ENCODE measurements around the gene MCF2L.

The MCF2L gene

DNA sequence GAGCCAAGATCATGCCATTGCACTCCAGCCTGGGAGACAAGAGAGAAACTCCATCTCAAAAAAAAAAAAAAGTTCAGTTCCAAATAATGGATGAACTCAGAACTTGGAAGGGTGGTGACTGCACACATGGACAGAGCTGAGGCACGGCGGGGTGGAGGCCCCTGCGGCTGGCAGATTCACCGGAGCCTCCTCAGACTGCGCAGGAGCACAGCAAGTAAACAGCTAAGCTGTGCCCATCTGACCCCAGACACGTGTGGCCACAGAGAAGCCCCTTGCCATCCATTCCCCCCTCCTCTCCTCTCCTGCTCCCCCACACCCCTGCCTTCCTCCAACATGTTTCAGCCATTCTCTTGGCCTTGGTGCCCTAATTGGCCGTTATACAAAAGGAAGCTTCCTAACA lies 173.9 kb downstream of the MCF2L start:
- no peaks in the 10 kb centered on the region for H3K9me3 ChIP-seq (ENCODE audit: control insufficient read depth, low read length)
- no peak overlapping the region for H4K8ac ChIP-seq (ENCODE audit: low read length)
- H2BK12ac ChIP-seq (ENCODE audit: low read length in 2 of 2): no peak overlapping the region
- H4K91ac ChIP-seq (ENCODE audit: low read length): no peak overlapping the region
- H3K27me3 ChIP-seq (ENCODE audit: control insufficient read depth in 1 of 2, insufficient read depth in 1 of 2, low read length in 2 of 2): peaks cover 5 to 7% of the 10 kb centered on the region in 2 experiments
- H3K27ac ChIP-seq (ENCODE audit: low read length, poor library complexity, severe bottlenecking): no peak overlapping the region
- no peak overlapping the region for H2AK5ac ChIP-seq (ENCODE audit: low read length, severe bottlenecking)
- no peak overlapping the region for H3K18ac ChIP-seq (ENCODE audit: low read depth in 1 of 2, low read length in 2 of 2)
- no peak overlapping the region for H2BK120ac ChIP-seq (ENCODE audit: low read depth, low read length)
- no peak overlapping the region for H2BK5ac ChIP-seq (ENCODE audit: low read depth, low read length, poor library complexity, severe bottlenecking)
- WGBS: 91% methylated on average over 7 of the region's 7 CpGs
- no peak overlapping the region for H3K9ac ChIP-seq (ENCODE audit: low read length)
- no peak overlapping the region for H2AFZ ChIP-seq (ENCODE audit: low read depth, low read length)
- no peaks in the 10 kb centered on the region for H3K79me1 ChIP-seq (replicated peaks; ENCODE audit: low read length, poor library complexity, severe bottlenecking)
- H3K4me3 ChIP-seq (ENCODE audit: insufficient read depth in 1 of 2, low read depth in 1 of 2, low read length in 2 of 2): no peak overlapping the region
- no peak overlapping the region for H3K4me2 ChIP-seq (ENCODE audit: low read length, poor library complexity, severe bottlenecking)
- H2BK15ac ChIP-seq (ENCODE audit: low read depth, poor library complexity, severe bottlenecking): no peak overlapping the region
- H3K4ac ChIP-seq (ENCODE audit: low read depth in 1 of 2, low read length in 2 of 2): no peak overlapping the region
- DNase-seq: no peak
- H3K4me1 ChIP-seq (ENCODE audit: control insufficient read depth, insufficient read depth, low read depth, low read length): no peaks in the 10 kb centered on the region
- no peak overlapping the region for H3K14ac ChIP-seq (ENCODE audit: low read length in 2 of 2)
- peaks cover 0 to 15% of the 10 kb centered on the region in 2 experiments for H3K36me3 ChIP-seq (ENCODE audit: control insufficient read depth in 1 of 2, insufficient read depth in 2 of 2, low read depth in 1 of 2, low read length in 2 of 2)
- no peak overlapping the region for H3K23ac ChIP-seq (ENCODE audit: low read length in 2 of 2)

DNA sequence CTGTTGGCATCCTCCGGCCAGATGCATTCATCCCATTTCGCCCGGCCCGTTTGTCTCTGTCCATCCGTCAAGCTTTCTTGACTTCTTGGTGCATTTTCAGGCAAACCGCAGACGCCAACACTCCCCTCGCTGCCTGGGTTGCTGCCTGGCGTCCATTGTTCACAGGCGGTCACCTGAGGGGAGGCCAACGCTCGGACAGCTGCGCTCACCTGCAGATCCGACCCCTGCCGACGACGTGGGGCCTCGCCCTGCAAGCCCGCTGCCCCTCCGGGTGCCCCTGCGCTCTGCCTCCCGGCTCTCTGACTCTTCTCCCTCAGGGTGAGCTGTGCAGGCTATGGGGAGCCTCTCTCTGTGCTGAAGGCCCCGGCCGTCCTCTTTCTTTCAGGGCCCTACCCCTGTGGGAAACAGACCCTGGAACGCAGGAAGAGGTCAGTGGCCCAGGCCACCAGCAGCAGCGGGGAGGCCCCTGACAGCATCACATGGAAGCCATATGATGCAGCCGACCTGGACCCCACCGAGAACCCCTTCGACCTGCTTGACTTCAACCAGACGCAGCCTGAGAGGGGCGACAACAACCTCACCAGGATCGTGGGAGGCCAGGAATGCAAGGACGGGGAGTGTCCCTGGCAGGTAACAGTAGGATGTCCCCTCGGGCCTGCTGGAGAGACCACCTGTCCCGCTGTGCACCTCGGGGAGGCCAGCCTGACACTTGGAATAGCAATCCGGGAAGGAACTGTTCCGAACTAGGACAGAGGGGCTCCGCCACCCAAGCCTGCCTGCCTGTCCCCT lies 174.6 kb downstream of the MCF2L start:
- H3K27me3 ChIP-seq (ENCODE audit: control insufficient read depth in 1 of 2, insufficient read depth in 1 of 2, low read length in 2 of 2): peaks cover 5 to 6% of the 10 kb centered on the region in 2 experiments
- no peak overlapping the region for H4K8ac ChIP-seq (ENCODE audit: low read length)
- no peak overlapping the region for H3K23ac ChIP-seq (ENCODE audit: low read length in 2 of 2)
- H2BK15ac ChIP-seq (ENCODE audit: low read depth, poor library complexity, severe bottlenecking): no peak overlapping the region
- no peak overlapping the region for H3K27ac ChIP-seq (ENCODE audit: low read length, poor library complexity, severe bottlenecking)
- H4K91ac ChIP-seq (ENCODE audit: low read length): no peak overlapping the region
- no peak overlapping the region for H3K18ac ChIP-seq (ENCODE audit: low read depth in 1 of 2, low read length in 2 of 2)
- WGBS: 91% methylated on average over 39 of the region's 39 CpGs
- H3K36me3 ChIP-seq (ENCODE audit: control insufficient read depth in 1 of 2, insufficient read depth in 2 of 2, low read depth in 1 of 2, low read length in 2 of 2): peaks cover 0 to 15% of the 10 kb centered on the region in 2 experiments
- no peak overlapping the region for H2BK120ac ChIP-seq (ENCODE audit: low read depth, low read length)
- no peaks in the 10 kb centered on the region for H3K79me1 ChIP-seq (replicated peaks; ENCODE audit: low read length, poor library complexity, severe bottlenecking)
- no peak overlapping the region for H3K4ac ChIP-seq (ENCODE audit: low read depth in 1 of 2, low read length in 2 of 2)
- H3K4me2 ChIP-seq (ENCODE audit: low read length, poor library complexity, severe bottlenecking): no peak overlapping the region
- H2AFZ ChIP-seq (ENCODE audit: low read depth, low read length): no peak overlapping the region
- H3K4me1 ChIP-seq (ENCODE audit: control insufficient read depth, insufficient read depth, low read depth, low read length): no peaks in the 10 kb centered on the region
- no peak overlapping the region for H3K4me3 ChIP-seq (ENCODE audit: insufficient read depth in 1 of 2, low read depth in 1 of 2, low read length in 2 of 2)
- no peaks in the 10 kb centered on the region for H3K9me3 ChIP-seq (ENCODE audit: control insufficient read depth, low read length)
- H3K14ac ChIP-seq (ENCODE audit: low read length in 2 of 2): peak overlapping the region in 1 of 2 experiments; percentile 46
- no peak overlapping the region for H2AK5ac ChIP-seq (ENCODE audit: low read length, severe bottlenecking)
- no peak overlapping the region for H3K9ac ChIP-seq (ENCODE audit: low read length)
- H2BK5ac ChIP-seq (ENCODE audit: low read depth, low read length, poor library complexity, severe bottlenecking): no peak overlapping the region
- H2BK12ac ChIP-seq (ENCODE audit: low read length in 2 of 2): no peak overlapping the region
- DNase-seq: no peak

DNA sequence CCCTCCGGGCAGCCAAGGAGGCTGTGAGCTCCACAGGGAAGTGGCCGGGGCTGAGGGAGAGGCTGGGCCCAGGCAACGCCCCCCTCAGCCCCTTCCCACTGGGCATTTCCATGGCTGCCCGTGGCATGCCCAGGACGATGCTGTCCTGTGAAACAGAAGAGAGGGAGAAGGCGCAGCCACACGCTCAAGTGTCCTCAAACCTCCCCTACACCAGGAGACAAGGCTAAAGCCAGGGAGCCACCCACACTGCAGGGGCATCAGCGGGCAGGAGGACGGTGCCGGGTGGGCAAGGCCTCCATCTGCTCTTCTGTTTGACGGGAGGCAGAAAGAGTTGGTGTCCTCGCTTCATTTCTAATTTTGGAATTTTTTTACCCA lies 175.2 kb downstream of the MCF2L start:
- no peak overlapping the region for H2BK5ac ChIP-seq (ENCODE audit: low read depth, low read length, poor library complexity, severe bottlenecking)
- H3K14ac ChIP-seq (ENCODE audit: low read length in 2 of 2): no peak overlapping the region
- H2AK5ac ChIP-seq (ENCODE audit: low read length, severe bottlenecking): no peak overlapping the region
- no peak overlapping the region for H3K4ac ChIP-seq (ENCODE audit: low read depth in 1 of 2, low read length in 2 of 2)
- 79% methylated on average over 9 of the region's 12 CpGs for WGBS
- H3K4me3 ChIP-seq (ENCODE audit: insufficient read depth in 1 of 2, low read depth in 1 of 2, low read length in 2 of 2): no peak overlapping the region
- H3K9ac ChIP-seq (ENCODE audit: low read length): no peak overlapping the region
- H3K27me3 ChIP-seq (ENCODE audit: control insufficient read depth in 1 of 2, insufficient read depth in 1 of 2, low read length in 2 of 2): peaks cover under 1 to 5% of the 10 kb centered on the region in 2 experiments
- H3K23ac ChIP-seq (ENCODE audit: low read length in 2 of 2): no peak overlapping the region
- H3K18ac ChIP-seq (ENCODE audit: low read depth in 1 of 2, low read length in 2 of 2): no peak overlapping the region
- H4K91ac ChIP-seq (ENCODE audit: low read length): no peak overlapping the region
- no peak overlapping the region for H4K8ac ChIP-seq (ENCODE audit: low read length)
- no peaks in the 10 kb centered on the region for H3K9me3 ChIP-seq (ENCODE audit: control insufficient read depth, low read length)
- H3K4me2 ChIP-seq (ENCODE audit: low read length, poor library complexity, severe bottlenecking): no peak overlapping the region
- peaks cover 0 to 15% of the 10 kb centered on the region in 2 experiments for H3K36me3 ChIP-seq (ENCODE audit: control insufficient read depth in 1 of 2, insufficient read depth in 2 of 2, low read depth in 1 of 2, low read length in 2 of 2)
- DNase-seq: no peak
- H2AFZ ChIP-seq (ENCODE audit: low read depth, low read length): no peak overlapping the region
- no peak overlapping the region for H2BK12ac ChIP-seq (ENCODE audit: low read length in 2 of 2)
- no peak overlapping the region for H3K27ac ChIP-seq (ENCODE audit: low read length, poor library complexity, severe bottlenecking)
- H3K4me1 ChIP-seq (ENCODE audit: control insufficient read depth, insufficient read depth, low read depth, low read length): no peaks in the 10 kb centered on the region
- H3K79me1 ChIP-seq (replicated peaks; ENCODE audit: low read length, poor library complexity, severe bottlenecking): no peaks in the 10 kb centered on the region
- no peak overlapping the region for H2BK15ac ChIP-seq (ENCODE audit: low read depth, poor library complexity, severe bottlenecking)
- H2BK120ac ChIP-seq (ENCODE audit: low read depth, low read length): no peak overlapping the region

DNA sequence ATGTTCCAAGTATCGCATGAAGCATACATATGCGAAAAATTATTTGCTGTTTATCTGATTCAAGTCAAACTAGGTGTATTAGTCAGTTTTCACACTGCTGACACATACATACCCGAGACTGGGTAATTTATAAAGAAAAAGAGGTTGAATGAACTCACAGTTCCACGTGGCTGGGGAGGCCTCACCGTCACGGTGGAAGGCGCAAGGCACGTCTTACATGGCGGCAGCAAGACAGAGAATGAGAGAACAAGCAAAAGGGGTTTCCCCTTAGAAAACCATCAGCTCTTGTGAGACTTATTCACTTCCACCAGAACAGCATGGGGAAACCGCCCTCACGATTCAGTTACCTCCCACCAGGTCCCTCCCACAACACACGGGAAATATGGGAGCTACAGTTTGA lies 176.5 kb downstream of the MCF2L start:
- Histone ChIP-seq H3K79me1 (replicated peaks; ENCODE audit: low read length, poor library complexity, severe bottlenecking) (no peaks in the 10 kb centered on the region), H3K27ac (ENCODE audit: low read length, poor library complexity, severe bottlenecking) (no peak overlapping the region), H2AFZ (ENCODE audit: low read depth, low read length) (no peak overlapping the region)

More for the DNA sequence above, 176.5 kb downstream of the MCF2L start:
- no peaks in the 10 kb centered on the region for H3K4me1 ChIP-seq (ENCODE audit: control insufficient read depth, insufficient read depth, low read depth, low read length)
- H3K23ac ChIP-seq (ENCODE audit: low read length in 2 of 2): no peak overlapping the region
- no peaks in the 10 kb centered on the region for H3K9me3 ChIP-seq (ENCODE audit: control insufficient read depth, low read length)
- no peak overlapping the region for H3K4me2 ChIP-seq (ENCODE audit: low read length, poor library complexity, severe bottlenecking)
- H3K4ac ChIP-seq (ENCODE audit: low read depth in 1 of 2, low read length in 2 of 2): no peak overlapping the region
- H3K27me3 ChIP-seq (ENCODE audit: control insufficient read depth in 1 of 2, insufficient read depth in 1 of 2, low read length in 2 of 2): peaks cover 0 to 5% of the 10 kb centered on the region in 2 experiments
- H2BK120ac ChIP-seq (ENCODE audit: low read depth, low read length): no peak overlapping the region
- no peak overlapping the region for H2BK15ac ChIP-seq (ENCODE audit: low read depth, poor library complexity, severe bottlenecking)
- H3K9ac ChIP-seq (ENCODE audit: low read length): no peak overlapping the region
- DNase-seq: no peak
- WGBS: 90% methylated on average over 12 of the region's 12 CpGs
- H3K18ac ChIP-seq (ENCODE audit: low read depth in 1 of 2, low read length in 2 of 2): no peak overlapping the region
- peaks cover 0 to 15% of the 10 kb centered on the region in 2 experiments for H3K36me3 ChIP-seq (ENCODE audit: control insufficient read depth in 1 of 2, insufficient read depth in 2 of 2, low read depth in 1 of 2, low read length in 2 of 2)
- H4K8ac ChIP-seq (ENCODE audit: low read length): no peak overlapping the region
- H2BK5ac ChIP-seq (ENCODE audit: low read depth, low read length, poor library complexity, severe bottlenecking): no peak overlapping the region
- no peak overlapping the region for H3K14ac ChIP-seq (ENCODE audit: low read length in 2 of 2)
- H3K4me3 ChIP-seq (ENCODE audit: insufficient read depth in 1 of 2, low read depth in 1 of 2, low read length in 2 of 2): no peak overlapping the region
- H2BK12ac ChIP-seq (ENCODE audit: low read length in 2 of 2): no peak overlapping the region
- no peak overlapping the region for H4K91ac ChIP-seq (ENCODE audit: low read length)
- no peak overlapping the region for H2AK5ac ChIP-seq (ENCODE audit: low read length, severe bottlenecking)

All from mesenchymal stem cell (in vitro differentiated cells and primary cell).